AG10803 (cell line): ENCODE results near the gene KCNC1.
A peak's percentile ranks its signal among the peaks of the same experiment; 100 is the strongest.

ENCODE experiments used
- DNase-seq: peaks from one replicate; pipeline ENCODE4 v3.0.0; 2010; ENCODE audit warnings: low read depth
- H3K4me3 ChIP-seq: 2 replicates; pipeline ENCODE4 v1.5.1; 2011; ENCODE audit warnings: mild to moderate bottlenecking, low read length, control low read depth
- TF ChIP-seq, protein P1 (sequence below): conservative IDR thresholded peaks from 2 replicates; pipeline ENCODE4 v1.5.1; 2011; ENCODE audit warnings: mild to moderate bottlenecking, low read length, control low read depth, inconsistent platforms

KCNC1 gene

GRCh38 chr11:17765356-17766072 lies 30.9 kb downstream of the KCNC1 start:
- no peak for DNase-seq
- no peak overlapping the region for H3K4me3 ChIP-seq
- TF ChIP-seq, protein P1, sequence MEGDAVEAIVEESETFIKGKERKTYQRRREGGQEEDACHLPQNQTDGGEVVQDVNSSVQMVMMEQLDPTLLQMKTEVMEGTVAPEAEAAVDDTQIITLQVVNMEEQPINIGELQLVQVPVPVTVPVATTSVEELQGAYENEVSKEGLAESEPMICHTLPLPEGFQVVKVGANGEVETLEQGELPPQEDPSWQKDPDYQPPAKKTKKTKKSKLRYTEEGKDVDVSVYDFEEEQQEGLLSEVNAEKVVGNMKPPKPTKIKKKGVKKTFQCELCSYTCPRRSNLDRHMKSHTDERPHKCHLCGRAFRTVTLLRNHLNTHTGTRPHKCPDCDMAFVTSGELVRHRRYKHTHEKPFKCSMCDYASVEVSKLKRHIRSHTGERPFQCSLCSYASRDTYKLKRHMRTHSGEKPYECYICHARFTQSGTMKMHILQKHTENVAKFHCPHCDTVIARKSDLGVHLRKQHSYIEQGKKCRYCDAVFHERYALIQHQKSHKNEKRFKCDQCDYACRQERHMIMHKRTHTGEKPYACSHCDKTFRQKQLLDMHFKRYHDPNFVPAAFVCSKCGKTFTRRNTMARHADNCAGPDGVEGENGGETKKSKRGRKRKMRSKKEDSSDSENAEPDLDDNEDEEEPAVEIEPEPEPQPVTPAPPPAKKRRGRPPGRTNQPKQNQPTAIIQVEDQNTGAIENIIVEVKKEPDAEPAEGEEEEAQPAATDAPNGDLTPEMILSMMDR, result no peak

DNA sequence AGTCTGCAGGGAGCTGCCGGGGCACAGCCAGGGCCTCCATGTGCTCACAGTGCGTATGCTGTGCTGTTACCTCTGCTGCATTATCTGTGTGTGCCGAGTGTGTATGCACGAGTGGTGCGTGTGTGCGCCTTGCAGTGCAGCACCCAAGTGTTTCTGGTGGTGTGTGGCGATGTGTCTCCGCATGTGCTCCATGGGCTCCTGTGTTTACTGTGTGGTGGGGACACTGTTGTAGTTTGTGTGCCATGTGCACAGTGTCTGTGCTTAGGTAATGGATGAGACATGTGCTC lies 31.4 kb downstream of the KCNC1 start:
- H3K4me3 ChIP-seq, result no peak overlapping the region
- TF ChIP-seq, protein P1, result no peak
- no peak for DNase-seq

GRCh38 chr11:17766590-17766989 lies 32.0 kb downstream of the KCNC1 start:
- H3K4me3 ChIP-seq, result no peak overlapping the region
- TF ChIP-seq, protein P1, result no peak
- DNase-seq, result no peak

DNA sequence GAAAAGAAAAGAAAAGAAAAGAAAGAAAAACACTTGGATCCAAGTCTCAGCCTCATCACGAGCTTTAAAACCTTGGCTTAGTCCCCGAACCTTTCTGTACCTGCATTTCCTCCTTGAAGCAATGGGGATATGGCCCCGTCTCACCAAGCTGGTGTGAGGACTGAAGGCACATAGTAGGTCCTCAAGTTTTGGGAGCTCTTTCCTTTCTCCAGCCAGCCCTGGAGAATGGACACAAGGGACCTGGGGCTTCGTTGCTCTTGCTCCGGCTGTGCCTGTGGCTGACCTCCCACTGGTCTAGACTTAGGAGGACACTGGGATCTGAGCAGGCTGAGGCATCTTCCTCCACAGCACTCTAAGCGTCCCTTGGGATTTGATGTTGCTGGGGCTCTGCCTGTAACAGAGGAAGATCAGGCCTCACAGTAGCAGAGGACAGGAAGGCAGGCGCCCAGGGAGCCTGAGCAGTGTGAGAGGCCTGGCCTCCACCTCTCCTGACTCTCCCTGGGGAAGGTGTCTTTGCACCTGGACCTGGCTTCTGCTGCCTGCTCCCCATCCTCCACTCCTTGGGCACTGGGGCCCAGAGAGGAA lies 32.8 kb downstream of the KCNC1 start:
- TF ChIP-seq, protein P1, result no peak

DNA sequence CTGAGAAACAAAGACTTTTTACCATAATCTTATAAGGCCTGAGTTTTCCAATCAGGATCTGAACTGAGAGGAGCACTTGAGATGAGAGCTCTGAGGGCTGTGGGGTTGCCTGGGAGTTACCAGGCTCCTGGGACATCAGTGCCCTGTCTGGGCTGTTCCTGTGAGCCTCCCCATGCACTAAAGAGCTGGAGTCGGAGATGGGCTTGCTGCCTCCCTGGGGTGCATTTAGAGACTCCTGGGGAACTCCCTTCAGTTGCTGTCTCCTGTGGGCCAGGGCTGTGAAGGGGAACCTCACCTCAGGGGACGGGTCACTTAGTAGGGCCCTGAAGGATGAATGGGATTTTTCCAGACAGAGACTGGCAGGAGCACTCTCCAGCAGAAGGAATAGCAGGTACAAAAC lies 33.3 kb downstream of the KCNC1 start:
- DNase-seq, result no peak
- H3K4me3 ChIP-seq, result no peak overlapping the region
- TF ChIP-seq, protein P1, result no peak

More for the DNA sequence above, 32.8 kb downstream of the KCNC1 start:
- peak; percentile 16 for DNase-seq
- H3K4me3 ChIP-seq, result no peak overlapping the region

DNA sequence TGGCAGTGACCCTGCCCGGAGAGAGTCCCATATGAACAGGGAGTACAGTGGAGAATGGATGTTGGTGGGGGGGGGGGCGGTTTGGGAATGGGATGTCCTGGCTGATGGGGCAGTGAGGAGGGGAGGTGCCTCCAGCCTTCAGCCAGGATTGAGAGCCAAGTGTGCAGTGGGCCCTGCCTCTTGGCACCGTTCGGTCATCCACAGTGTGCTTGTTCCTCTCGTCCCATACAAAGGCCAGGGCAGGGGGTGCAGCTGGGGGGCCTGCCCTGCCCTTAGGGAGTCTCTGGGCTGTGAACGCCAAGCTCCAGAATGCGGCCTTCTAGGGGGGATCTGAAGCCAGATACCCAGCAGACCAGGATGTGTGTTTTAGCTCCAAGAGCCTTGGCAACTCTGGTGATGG lies 34.0 kb downstream of the KCNC1 start:
- TF ChIP-seq, protein P1, result no peak
- no peak overlapping the region for H3K4me3 ChIP-seq
- DNase-seq, result no peak

DNA sequence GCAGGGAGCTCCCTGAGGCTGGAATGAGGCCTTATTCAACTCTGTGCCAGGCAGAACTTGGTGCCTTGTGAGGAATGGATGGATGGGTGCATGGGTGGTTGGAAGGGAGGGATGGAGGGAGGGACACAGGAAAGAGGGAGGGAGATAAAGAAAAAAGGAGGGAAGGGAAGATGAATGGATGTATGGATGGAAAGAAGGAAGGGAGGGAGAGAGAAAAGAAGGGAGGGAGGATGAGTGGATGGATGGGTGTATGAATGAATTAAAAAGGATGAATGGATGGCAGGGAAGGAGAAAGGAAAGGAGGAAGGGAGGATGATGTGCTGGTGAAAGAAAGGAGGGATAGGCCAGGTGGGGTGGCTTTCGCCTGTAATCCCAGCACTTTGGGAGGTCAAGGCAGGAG lies 34.6 kb downstream of the KCNC1 start:
- H3K4me3 ChIP-seq, result no peak overlapping the region
- TF ChIP-seq, protein P1, result no peak
- no peak for DNase-seq
